Activated CD4-positive, alpha-beta T cell treated with anti-CD3 and anti-CD28 coated beads, Interleukin-2, amount 50 U/mL, for 4 hours (primary cell): ENCODE results near the gene OR4D2.

ENCODE experiments used
- DNase-seq, 2 experiments: peaks; one replicate each; pipeline ENCODE4 v3.0.0-alpha.2; 2020

The OR4D2 gene

GRCh38 chr17:58176200-58176599, 9.4 kb downstream of the OR4D2 start:
- DNase-seq = no peak

DNA sequence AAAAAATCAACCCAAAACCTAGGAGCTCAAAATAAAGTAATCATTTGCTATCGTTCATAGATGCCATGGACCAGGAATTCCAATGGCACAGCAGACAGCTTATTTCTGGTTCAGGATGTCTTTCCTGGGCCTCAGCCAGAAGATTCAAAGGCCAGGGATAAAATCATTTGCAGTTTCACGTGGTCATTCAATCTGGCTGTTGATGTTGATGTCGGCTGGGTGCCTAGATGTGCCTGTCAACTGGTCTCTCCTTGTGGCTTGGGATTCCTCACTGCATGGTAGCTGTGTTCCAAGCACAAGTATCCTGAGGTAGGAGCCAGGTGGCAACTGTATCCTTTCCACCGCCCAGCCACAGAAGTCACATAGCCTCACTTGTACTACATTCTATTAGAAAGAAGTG, 15.0 kb downstream of the OR4D2 start:
- DNase-seq = no peak

GRCh38 chr17:58183514-58183913, 16.7 kb downstream of the OR4D2 start:
- DNase-seq = no peak

GRCh38 chr17:58184308-58184985, 17.7 kb downstream of the OR4D2 start:
- DNase-seq = no peak

- DNase-seq = no peak
Measured at GRCh38 chr17:58184986-58185761, 18.4 kb downstream of the OR4D2 start.

DNA sequence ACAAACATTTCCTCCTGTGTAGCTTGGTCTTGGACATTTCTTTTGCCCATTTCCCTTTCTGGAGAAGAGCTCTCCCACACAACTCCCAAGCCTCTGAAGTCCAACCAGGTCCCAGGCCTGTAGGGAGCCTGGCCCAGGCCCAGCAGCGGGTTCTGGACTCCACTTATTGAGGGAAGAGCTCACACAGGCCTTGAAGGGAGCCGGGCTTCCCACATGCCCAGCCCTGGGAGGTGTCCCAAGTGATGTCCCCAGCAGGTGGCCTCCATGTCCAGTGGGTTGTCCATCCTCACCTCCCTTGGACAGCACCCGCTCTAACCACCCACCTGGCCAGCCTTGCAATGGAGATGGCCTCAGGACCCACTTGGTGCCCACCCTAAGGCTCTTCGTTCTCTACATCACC, 19.8 kb downstream of the OR4D2 start:
- DNase-seq = no peak

DNA sequence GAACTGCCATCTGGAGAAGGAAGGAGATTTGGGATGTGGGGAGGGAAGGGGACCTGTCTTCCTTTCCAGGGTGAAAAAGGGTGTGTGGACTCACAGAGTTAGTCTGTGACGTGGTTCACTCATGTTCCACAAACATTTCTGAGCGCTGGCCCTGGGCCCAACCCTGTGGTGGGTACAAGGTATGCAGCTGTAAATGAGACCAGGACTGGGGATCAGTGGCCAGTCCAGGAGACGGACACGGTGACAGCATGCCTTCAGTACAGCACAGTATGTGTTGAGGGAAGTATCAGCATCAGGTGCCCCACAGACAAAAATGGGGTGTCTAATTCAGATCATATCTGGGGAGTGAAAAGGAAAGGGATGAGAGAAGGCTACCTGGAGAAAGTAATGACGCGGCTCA, 20.3 kb downstream of the OR4D2 start:
- no peak for DNase-seq

GRCh38 chr17:58187675-58188074, 20.9 kb downstream of the OR4D2 start:
- DNase-seq = no peak

DNA sequence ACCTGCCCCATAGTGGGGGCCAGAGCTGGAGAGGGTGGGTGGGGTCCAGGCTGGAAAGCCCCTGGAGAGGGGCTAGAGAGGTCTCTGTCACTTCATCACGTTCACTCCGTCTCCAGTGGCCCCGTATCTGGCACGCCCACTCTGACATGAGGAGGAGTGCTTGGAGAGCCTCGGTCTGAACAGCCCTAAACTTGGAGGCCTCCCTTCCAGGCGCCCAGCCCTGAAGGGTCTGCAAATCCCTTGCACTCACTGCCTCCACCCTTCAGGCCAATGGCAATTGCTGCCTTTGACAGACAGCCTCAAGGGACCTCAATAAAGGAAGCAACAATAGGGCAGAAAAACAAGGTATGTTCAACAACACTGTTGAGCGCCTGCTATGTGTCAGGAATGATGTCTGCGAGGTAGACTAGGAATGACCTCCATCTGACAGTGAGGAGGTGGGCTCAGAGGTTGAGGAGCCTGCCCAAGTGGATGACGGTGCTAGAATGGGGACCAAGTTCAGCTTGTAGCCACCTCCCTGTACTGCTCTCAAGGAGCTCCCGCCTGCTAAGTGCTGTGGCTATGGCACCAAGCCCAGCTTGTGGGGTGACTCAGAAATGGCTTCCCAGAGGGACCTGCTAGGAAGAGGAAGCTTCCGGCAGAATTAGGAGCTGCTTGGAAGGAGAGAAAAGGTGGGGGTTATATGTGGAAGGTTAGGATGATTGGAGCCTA, 22.8 kb downstream of the OR4D2 start:
- no peak for DNase-seq

DNA sequence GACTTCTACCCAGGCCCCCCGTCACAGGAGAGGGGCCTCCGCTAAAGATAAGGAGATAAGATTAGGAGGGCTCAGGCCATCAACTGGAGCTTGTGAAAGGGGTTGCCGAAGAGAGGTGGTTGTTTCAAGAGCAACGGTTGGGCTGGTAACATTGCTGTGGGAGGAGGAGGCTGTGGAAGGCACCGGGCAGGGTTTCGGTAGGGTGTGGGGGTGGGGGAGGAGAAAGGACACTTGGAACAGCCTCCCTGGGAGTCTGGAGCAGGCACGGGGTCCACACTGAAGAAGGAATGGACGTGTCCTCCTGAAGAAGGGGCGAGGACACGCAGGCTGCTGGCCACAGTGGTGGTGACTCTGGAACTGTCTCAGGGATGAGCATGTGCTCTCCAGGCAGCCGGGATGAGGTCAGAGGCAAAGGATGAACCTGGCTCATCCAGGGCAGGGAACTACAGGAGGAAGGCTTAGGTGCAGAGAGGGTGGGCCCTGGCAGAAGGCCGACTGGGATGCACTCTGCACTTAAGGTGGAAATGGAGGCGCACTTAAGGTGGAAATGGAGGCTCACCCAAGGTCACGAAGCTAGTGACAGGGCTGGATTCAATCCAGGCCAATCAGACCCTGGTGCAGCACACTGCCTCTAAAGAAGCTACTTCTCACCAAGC, 24.6 kb downstream of the OR4D2 start:
- no peak for DNase-seq

GRCh38 chr17:58192612-58193011, 25.8 kb downstream of the OR4D2 start, which contains the start of gene EPX:
EPX (plus strand) TSS chr17:58192726; CDS start chr17:58192847, 121 bp downstream.
- no peak for DNase-seq

DNA sequence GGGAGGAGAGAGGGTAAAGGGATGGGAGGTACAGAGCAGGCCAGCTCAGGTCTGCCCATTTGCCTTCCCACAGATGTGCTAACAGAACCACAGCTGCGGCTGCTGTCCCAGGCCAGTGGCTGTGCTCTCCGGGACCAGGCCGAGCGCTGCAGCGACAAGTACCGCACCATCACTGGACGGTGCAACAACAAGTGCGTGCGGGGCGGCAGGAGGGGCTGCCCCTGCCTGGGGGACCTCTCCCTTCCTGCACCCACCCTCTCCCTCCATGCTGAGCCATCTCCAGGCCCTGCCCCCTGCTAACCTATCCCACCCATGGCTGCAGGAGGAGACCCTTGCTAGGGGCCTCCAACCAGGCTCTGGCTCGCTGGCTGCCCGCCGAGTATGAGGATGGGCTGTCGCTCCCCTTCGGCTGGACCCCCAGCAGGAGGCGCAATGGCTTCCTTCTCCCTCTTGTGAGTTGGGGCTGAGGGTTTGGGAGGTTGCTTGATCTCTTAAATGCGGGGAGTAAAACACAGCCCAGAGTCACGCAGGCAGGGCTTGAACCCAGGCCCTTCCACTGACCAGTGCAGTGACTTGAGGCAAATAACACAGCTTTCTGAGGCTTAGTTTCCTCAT, 27.0 kb downstream of the OR4D2 start:
- no peak for DNase-seq

DNA sequence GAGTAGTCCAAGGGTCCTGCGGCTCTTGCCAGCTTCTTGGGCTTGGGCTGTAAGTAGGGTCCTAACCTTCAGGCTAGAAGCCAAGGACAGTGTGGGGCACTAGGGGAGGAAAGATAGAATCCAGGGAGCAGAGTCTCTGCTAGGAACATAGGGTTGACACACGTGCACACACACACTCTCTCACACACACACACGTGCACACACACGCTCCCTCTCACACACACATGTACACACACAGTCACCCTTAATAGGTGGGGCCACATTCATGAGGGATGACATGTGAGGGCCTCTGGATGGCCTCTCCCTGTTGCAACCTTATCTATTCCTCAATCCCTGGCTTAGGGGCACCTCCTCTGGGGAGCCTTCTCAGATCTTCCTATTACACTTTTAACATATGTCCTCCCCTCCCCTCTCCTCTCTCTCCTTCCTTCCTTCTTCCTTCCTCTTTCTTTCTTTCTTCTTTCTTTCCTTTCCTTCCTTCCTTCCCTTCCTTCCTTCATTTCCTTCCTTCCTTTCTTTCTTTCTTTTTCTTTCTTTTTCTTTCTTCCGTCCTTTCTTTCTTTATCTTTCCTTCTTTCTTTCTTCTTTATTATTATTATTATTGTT, 28.8 kb downstream of the OR4D2 start:
- DNase-seq = no peak

DNA sequence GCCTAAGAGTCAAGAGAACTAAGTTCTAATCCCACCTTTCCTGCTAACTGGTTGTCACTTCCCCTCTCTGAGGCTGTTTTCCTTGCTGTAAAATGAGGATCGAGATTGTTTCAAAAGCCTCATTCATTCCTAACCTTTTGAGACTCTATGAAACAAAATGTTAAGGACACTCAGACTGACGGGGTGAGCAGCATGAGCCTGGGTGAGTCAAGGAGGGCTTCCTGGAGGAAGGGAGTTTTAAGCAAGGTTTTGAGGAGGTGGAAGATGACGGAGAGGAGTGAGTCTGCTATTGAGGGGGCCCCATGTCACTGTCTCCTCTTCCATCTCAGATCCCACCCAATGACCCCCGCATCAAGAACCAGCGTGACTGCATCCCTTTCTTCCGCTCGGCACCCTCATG, 29.8 kb downstream of the OR4D2 start:
- no peak for DNase-seq

DNA sequence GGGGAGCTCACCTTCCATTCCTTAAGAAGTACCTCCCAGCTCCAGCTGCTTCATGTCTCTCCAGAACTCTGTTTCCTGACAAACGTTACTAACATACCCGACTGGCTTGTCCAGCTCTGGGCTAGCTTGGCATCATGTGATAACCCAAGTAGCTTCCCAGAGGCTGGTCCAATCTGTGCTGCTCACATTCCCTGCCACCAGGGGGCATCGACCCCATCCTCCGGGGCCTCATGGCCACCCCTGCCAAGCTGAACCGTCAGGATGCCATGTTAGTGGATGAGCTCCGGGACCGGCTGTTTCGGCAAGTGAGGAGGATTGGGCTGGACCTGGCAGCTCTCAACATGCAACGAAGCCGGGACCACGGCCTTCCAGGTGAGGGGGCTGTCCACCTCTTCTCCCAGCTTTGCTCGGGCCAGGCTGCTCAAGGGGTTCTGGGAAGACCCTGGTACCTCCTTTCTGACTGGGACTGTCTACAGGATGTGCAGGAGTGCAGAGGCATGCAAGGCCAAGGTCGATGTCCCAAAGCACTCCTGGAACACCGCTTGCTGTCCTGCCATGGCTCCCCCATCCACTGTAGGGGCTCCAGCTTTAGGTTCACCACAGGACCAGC, 33.3 kb downstream of the OR4D2 start:
- peak; percentile 38 to 46 for DNase-seq

DNA sequence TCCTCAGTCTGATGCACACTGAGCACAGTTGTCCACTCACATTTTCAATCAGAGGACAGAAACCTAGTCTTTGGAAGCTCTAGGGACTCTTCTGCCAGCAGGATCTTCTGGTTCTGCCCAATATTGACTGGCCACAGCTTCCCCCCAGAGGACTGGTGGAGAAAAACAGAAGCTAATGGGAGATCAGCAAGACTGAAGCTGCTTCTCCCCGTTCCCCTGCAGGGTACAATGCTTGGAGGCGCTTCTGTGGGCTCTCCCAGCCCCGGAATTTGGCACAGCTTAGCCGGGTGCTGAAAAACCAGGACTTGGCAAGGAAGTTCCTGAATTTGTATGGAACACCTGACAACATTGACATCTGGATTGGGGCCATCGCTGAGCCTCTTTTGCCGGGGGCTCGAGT, 36.1 kb downstream of the OR4D2 start:
- DNase-seq = no peak

DNA sequence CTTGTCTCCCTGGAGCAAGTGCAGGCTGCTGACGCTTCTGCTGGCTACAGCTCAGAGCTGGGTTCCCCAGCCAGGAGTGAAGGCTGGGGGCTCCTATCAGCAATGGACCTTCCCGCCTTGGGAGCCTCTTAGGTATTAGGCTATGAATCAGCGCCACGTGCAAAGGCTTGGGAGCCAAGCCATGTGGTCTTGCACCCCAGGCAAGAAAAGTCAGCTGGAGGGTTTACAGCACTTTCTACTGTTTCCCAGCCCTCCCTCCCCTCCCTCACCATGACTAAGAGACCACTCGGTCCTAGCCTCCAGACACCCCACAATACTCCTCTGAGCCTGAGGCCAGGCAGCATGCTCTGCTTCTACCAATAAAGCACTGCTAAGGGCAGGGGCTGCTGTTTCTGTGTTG, 38.0 kb downstream of the OR4D2 start:
- DNase-seq = no peak

- no peak for DNase-seq
Measured at GRCh38 chr17:58205936-58206335, 39.2 kb downstream of the OR4D2 start.

- no peak for DNase-seq
Measured at GRCh38 chr17:58207451-58207850, 40.7 kb downstream of the OR4D2 start.

DNA sequence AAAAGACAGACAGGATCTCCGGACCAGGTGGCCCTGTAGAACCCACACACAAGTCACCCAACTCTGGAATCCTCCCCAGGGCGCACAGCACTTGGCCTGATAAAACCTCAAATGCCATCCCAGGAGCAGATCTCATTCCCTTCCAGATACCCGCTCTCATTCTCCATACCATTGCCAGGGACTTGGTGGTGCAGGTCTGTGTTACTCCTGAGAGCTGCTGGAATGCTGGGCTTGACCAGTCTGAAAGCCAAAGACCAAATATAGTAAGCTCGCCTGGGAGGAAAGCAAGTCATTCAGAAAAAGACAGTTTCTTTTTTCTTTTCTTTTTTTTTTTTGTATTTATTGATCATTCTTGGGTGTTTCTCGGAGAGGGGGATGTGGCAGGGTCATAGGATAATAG, 41.6 kb downstream of the OR4D2 start:
- no peak for DNase-seq

GRCh38 chr17:58210922-58211321, 44.1 kb downstream of the OR4D2 start:
- DNase-seq = no peak

DNA sequence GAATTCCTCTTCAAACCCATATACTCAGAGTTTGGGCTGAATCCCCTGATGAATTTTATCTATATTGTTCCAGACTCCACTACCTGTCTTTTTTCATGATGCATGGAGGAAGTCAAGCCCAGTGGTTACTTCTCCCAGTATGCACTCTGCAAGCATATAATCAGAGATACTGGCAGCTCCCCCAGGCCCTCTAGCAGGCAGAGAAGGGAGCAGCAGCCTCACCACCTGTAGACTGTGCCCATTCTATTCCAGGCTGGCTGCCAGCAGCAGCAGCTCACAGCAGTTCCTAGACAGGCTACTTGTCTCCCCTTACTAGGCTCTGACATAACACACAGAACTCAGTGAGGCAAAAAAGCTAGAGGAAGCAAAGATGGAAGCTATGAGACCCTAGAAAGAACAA, 48.9 kb downstream of the OR4D2 start:
- no peak for DNase-seq
